ENCODE measurements around the gene ZNF543. TPM values are rescaled to one million over a fixed set of nuclear protein-coding genes. Genes with fewer than 3 reads are reported as not detected.

ZNF543 gene
- total RNA-seq, 1 experiment from 2014 or later, result 7.1 TPM

Other genes with a start within 250 kb of the ZNF543 start
- not detected in 2 replicates for gene USP29, start 200.5 kb upstream of the ZNF543 start, total RNA-seq (2014; rRNA removed)
- gene ZIM3, start 175.3 kb upstream of the ZNF543 start, total RNA-seq (2014; rRNA removed), result not detected in 2 replicates
- not detected in 2 replicates for gene DUXA, start 153.0 kb upstream of the ZNF543 start, total RNA-seq (2014; rRNA removed)
- 24.2 and 40.3 TPM in 2 replicates for gene ZNF264, start 129.0 kb upstream of the ZNF543 start, total RNA-seq (2014; rRNA removed)
- gene AURKC, start 89.4 kb upstream of the ZNF543 start, total RNA-seq (2014; rRNA removed), result 0.17 and 0.45 TPM in 2 replicates
- gene ZNF805, start 79.8 kb upstream of the ZNF543 start, total RNA-seq (2014; rRNA removed), result 8.6 and 9.2 TPM in 2 replicates
- 25.8 and 29.9 TPM in 2 replicates for gene ZNF460, start 40.0 kb upstream of the ZNF543 start, total RNA-seq (2014; rRNA removed)
- 7.4 and 8.3 TPM in 2 replicates for gene ZNF304, start 30.8 kb downstream of the ZNF543 start, total RNA-seq (2014; rRNA removed)
- 20.6 and 21.4 TPM in 2 replicates for gene TRAPPC2B, start 43.1 kb downstream of the ZNF543 start, total RNA-seq (2014; rRNA removed)
- gene ZNF547, start 43.1 kb downstream of the ZNF543 start, total RNA-seq (2014; rRNA removed), result 3.5 and 5.2 TPM in 2 replicates
- 12.6 and 14.5 TPM in 2 replicates for gene ZNF548, start 69.4 kb downstream of the ZNF543 start, total RNA-seq (2014; rRNA removed)
- 4.6 and 7.0 TPM in 2 replicates for gene ZNF17, start 90.7 kb downstream of the ZNF543 start, total RNA-seq (2014; rRNA removed)
- gene ZNF749, start 114.9 kb downstream of the ZNF543 start, total RNA-seq (2014; rRNA removed), result 8.8 TPM in 2 replicates
- gene VN1R1, start 136.7 kb downstream of the ZNF543 start, total RNA-seq (2014; rRNA removed), result 0.13 and 0.98 TPM in 2 replicates
- gene ZNF772, start 157.1 kb downstream of the ZNF543 start, total RNA-seq (2014; rRNA removed), result 11.1 and 17.9 TPM in 2 replicates
- gene ZNF419, start 167.3 kb downstream of the ZNF543 start, total RNA-seq (2014; rRNA removed), result 9.2 and 26.0 TPM in 2 replicates
- gene ZNF773, start 179.5 kb downstream of the ZNF543 start, total RNA-seq (2014; rRNA removed), result 6.3 and 11.3 TPM in 2 replicates
- gene ZNF549, start 206.9 kb downstream of the ZNF543 start, total RNA-seq (2014; rRNA removed), result 5.9 and 6.0 TPM in 2 replicates
- 7.6 and 9.1 TPM in 2 replicates for gene ZNF550, start 239.4 kb downstream of the ZNF543 start, total RNA-seq (2014; rRNA removed)

All from LHCN-M2 (cell line).